ENCODE measurements around the gene TGFBR2. TPM values are rescaled to one million over a fixed set of nuclear protein-coding genes. Genes with fewer than 3 reads are reported as not detected.

The TGFBR2 gene
- polyA plus RNA-seq, 1 donor from 2014 or later: 76.8 TPM

GRCh38 chr3:30610702-30611368 is 4.4 kb downstream of the TGFBR2 start:
- Mint-ChIP-seq H3K36me3 (no peaks in the 10 kb centered on the region), H3K4me1 (peaks cover 64 to 73% (median 70%) of the 10 kb centered on the region in 3 donors), H3K9me3 (no peaks in the 10 kb centered on the region), H3K27ac (peak overlapping the region; percentile 71 to 97 (median 96)), H3K27me3 (no peaks in the 10 kb centered on the region), H3K4me3 (peak overlapping the region; percentile 75 to 98 (median 97))

GRCh38 chr3:30611613-30612436 is 5.4 kb downstream of the TGFBR2 start:
- Mint-ChIP-seq H3K36me3 (no peaks in the 10 kb centered on the region), H3K9me3 (no peaks in the 10 kb centered on the region), H3K4me3 (peak overlapping the region; percentile 75 to 98 (median 97))

GRCh38 chr3:30612437-30613132 is 6.2 kb downstream of the TGFBR2 start:
- H3K27ac Mint-ChIP-seq: peak overlapping the region; percentile 47 to 75 (median 71)
- H3K4me1 Mint-ChIP-seq: peaks cover 73 to 84% (median 80%) of the 10 kb centered on the region in 3 donors
- no peaks in the 10 kb centered on the region for H3K36me3 Mint-ChIP-seq
- H3K9me3 Mint-ChIP-seq: no peaks in the 10 kb centered on the region
- H3K4me3 Mint-ChIP-seq: peak overlapping the region; percentile 70 to 97 (median 90)
- H3K27me3 Mint-ChIP-seq: no peaks in the 10 kb centered on the region

More at GRCh38 chr3:30611613-30612436, 5.4 kb downstream of the TGFBR2 start:
- H3K27me3 Mint-ChIP-seq: no peaks in the 10 kb centered on the region
- peaks cover 67 to 78% (median 73%) of the 10 kb centered on the region in 3 donors for H3K4me1 Mint-ChIP-seq
- H3K27ac Mint-ChIP-seq: peak overlapping the region; percentile 47 to 91 (median 71)

GRCh38 chr3:30613133-30613825 is 6.9 kb downstream of the TGFBR2 start:
- no peaks in the 10 kb centered on the region for H3K36me3 Mint-ChIP-seq
- H3K4me1 Mint-ChIP-seq: peaks cover 79 to 87% (median 84%) of the 10 kb centered on the region in 3 donors
- no peaks in the 10 kb centered on the region for H3K9me3 Mint-ChIP-seq
- H3K4me3 Mint-ChIP-seq: peak overlapping the region in 3 of 4 donors; percentile 84 to 97 (median 97)
- no peaks in the 10 kb centered on the region for H3K27me3 Mint-ChIP-seq
- peak overlapping the region; percentile 47 to 75 (median 71) for H3K27ac Mint-ChIP-seq

GRCh38 chr3:30614373-30614772 is 8.0 kb downstream of the TGFBR2 start:
- Mint-ChIP-seq H3K36me3 (no peaks in the 10 kb centered on the region), H3K4me3 (peak overlapping the region in 3 of 4 donors; percentile 81 to 97 (median 97)), H3K27ac (peak overlapping the region; percentile 17 to 66 (median 59)), H3K27me3 (no peaks in the 10 kb centered on the region), H3K4me1 (peaks cover 84 to 90% (median 87%) of the 10 kb centered on the region in 3 donors), H3K9me3 (no peaks in the 10 kb centered on the region)

GRCh38 chr3:30614943-30615342 is 8.5 kb downstream of the TGFBR2 start:
- no peaks in the 10 kb centered on the region for H3K9me3 Mint-ChIP-seq
- peak overlapping the region in 3 of 4 donors; percentile 81 to 97 (median 97) for H3K4me3 Mint-ChIP-seq
- H3K4me1 Mint-ChIP-seq: peaks cover 84 to 88% (median 88%) of the 10 kb centered on the region in 3 donors
- peak overlapping the region in 2 of 3 donors; percentile 59 to 66 for H3K27ac Mint-ChIP-seq
- H3K27me3 Mint-ChIP-seq: no peaks in the 10 kb centered on the region
- H3K36me3 Mint-ChIP-seq: no peaks in the 10 kb centered on the region

GRCh38 chr3:30615615-30616346 is 9.4 kb downstream of the TGFBR2 start:
- no peaks in the 10 kb centered on the region for H3K9me3 Mint-ChIP-seq
- peak overlapping the region in 3 of 4 donors; percentile 53 to 81 (median 63) for H3K4me3 Mint-ChIP-seq
- H3K4me1 Mint-ChIP-seq: peaks cover 87 to 89% (median 88%) of the 10 kb centered on the region in 3 donors
- H3K27ac Mint-ChIP-seq: peak overlapping the region; percentile 57 to 76 (median 74)
- no peaks in the 10 kb centered on the region for H3K27me3 Mint-ChIP-seq
- no peaks in the 10 kb centered on the region for H3K36me3 Mint-ChIP-seq

- Mint-ChIP-seq H3K36me3 (no peaks in the 10 kb centered on the region), H3K4me3 (peak overlapping the region in 3 of 4 donors; percentile 53 to 63 (median 56)), H3K4me1 (peaks cover 86% of the 10 kb centered on the region in 3 donors), H3K9me3 (no peaks in the 10 kb centered on the region), H3K27me3 (no peaks in the 10 kb centered on the region), H3K27ac (peak overlapping the region; percentile 57 to 76 (median 74))
Observed at GRCh38 chr3:30616347-30617027, 10.1 kb downstream of the TGFBR2 start.

- H3K4me1 Mint-ChIP-seq: peaks cover 86 to 87% (median 86%) of the 10 kb centered on the region in 3 donors
- no peaks in the 10 kb centered on the region for H3K9me3 Mint-ChIP-seq
- H3K27ac Mint-ChIP-seq: peak overlapping the region; percentile 42 to 76 (median 57)
- no peaks in the 10 kb centered on the region for H3K36me3 Mint-ChIP-seq
- H3K4me3 Mint-ChIP-seq: peak overlapping the region in 3 of 4 donors; percentile 53 to 63 (median 56)
- H3K27me3 Mint-ChIP-seq: no peaks in the 10 kb centered on the region
Observed at GRCh38 chr3:30617069-30617468, 10.7 kb downstream of the TGFBR2 start.

- Mint-ChIP-seq H3K4me3 (peak overlapping the region in 3 of 4 donors; percentile 34 to 80 (median 78)), H3K27me3 (no peaks in the 10 kb centered on the region), H3K4me1 (peaks cover 84 to 86% (median 84%) of the 10 kb centered on the region in 3 donors), H3K9me3 (no peaks in the 10 kb centered on the region), H3K27ac (peak overlapping the region; percentile 23 to 93 (median 91)), H3K36me3 (no peaks in the 10 kb centered on the region)
Observed at GRCh38 chr3:30617653-30618052, 11.3 kb downstream of the TGFBR2 start.

DNA sequence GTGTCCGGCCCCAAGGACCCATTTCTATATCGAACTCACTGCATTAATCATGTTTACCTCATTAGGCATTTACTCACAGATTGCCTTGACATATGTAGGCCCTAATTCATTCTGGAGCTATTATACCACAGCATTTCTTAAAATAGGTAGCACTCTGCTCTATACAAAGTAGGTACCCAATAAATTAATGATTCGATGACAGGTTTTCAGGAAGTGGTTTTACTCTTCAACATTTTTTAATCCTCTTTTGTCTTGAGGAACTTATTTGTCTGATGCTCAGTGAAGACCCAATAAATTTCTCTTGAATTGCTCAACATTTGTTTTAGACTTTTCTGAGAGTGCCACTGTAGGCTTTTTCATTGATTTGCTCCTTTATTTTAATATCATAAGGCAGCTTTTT is 12.1 kb downstream of the TGFBR2 start:
- no peaks in the 10 kb centered on the region for H3K9me3 Mint-ChIP-seq
- peak overlapping the region; percentile 49 to 93 (median 91) for H3K27ac Mint-ChIP-seq
- H3K36me3 Mint-ChIP-seq: no peaks in the 10 kb centered on the region
- no peaks in the 10 kb centered on the region for H3K27me3 Mint-ChIP-seq
- peaks cover 83 to 85% (median 84%) of the 10 kb centered on the region in 3 donors for H3K4me1 Mint-ChIP-seq
- H3K4me3 Mint-ChIP-seq: peak overlapping the region; percentile 42 to 80 (median 68)

DNA sequence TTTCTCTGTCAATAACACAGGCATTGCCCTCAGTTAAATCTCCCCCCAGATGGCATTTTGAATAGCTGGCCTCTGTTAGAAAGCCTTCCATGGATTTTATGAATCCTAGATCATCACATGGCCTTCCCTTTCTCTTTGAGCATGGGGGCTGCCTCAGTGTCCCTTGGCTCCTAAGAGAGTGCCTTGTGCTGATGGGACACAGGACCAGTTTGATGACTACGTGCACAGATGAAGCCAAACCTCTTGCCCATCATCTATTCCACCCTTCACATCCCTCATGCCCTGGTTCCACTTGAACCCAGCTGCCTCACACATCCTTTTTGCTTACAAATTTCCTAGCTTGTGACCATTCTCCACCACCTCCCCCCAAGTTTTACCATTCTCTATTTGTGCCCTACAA is 12.9 kb downstream of the TGFBR2 start:
- no peaks in the 10 kb centered on the region for H3K9me3 Mint-ChIP-seq
- H3K4me1 Mint-ChIP-seq: peaks cover 78 to 84% (median 82%) of the 10 kb centered on the region in 3 donors
- H3K27ac Mint-ChIP-seq: peak overlapping the region; percentile 49 to 93 (median 90)
- no peaks in the 10 kb centered on the region for H3K27me3 Mint-ChIP-seq
- no peaks in the 10 kb centered on the region for H3K36me3 Mint-ChIP-seq
- H3K4me3 Mint-ChIP-seq: peak overlapping the region in 3 of 4 donors; percentile 53 to 85 (median 78)

Data from IgD-negative memory B cell (primary cell).